GM18499 (cell line): ENCODE results near the gene STUB1.
"Not testable (repeated sequence)": the region's sequence is repeated elsewhere in the genome, so short reads cannot be mapped to it uniquely, and the experiment has no call there.

Source experiments
- ATAC-seq: cut with Tn5 transposase; IDR thresholded peaks from one replicate; pipeline ENCODE4 v1.9.1; 2021; ENCODE audit warnings: moderate number of reproducible peaks; ENCODE audit not compliant: insufficient read depth, unreplicated experiment

Gene STUB1

GRCh38 chr16:677316-678190, 2.7 kb upstream of the STUB1 start:
- no peak for ATAC-seq

GRCh38 chr16:678209-678857, 1.9 kb upstream of the STUB1 start:
- ATAC-seq = no peak

GRCh38 chr16:678858-679813, 1.1 kb upstream of the STUB1 start:
- no peak for ATAC-seq

GRCh38 chr16:680625-680945, 375 bp downstream of the STUB1 start:
- no peak for ATAC-seq

GRCh38 chr16:680967-681745, 946 bp downstream of the STUB1 start:
- ATAC-seq = no peak

- no peak for ATAC-seq
Measured at GRCh38 chr16:681746-682427, 1.7 kb downstream of the STUB1 start.

- no peak for ATAC-seq
Measured at GRCh38 chr16:682493-683395, 2.5 kb downstream of the STUB1 start.

- no peak for ATAC-seq
Measured at GRCh38 chr16:683396-684070, 3.3 kb downstream of the STUB1 start.

- ATAC-seq = peak; percentile 59
Measured at GRCh38 chr16:684071-684794, 4.0 kb downstream of the STUB1 start, which contains the start of gene JMJD8. Gene JMJD8 (minus strand): TSS chr16:684334. CDS start chr16:684319, 15 bp downstream.

GRCh38 chr16:684961-685696, 4.9 kb downstream of the STUB1 start:
- no peak for ATAC-seq

- no peak for ATAC-seq
Measured at GRCh38 chr16:685967-686366, 5.8 kb downstream of the STUB1 start.

- ATAC-seq = no peak
Measured at GRCh38 chr16:686459-687260, 6.5 kb downstream of the STUB1 start.

GRCh38 chr16:687499-687898, 7.3 kb downstream of the STUB1 start:
- no peak for ATAC-seq

GRCh38 chr16:689175-689897, 9.1 kb downstream of the STUB1 start:
- no peak for ATAC-seq

- not testable (repeated sequence) for ATAC-seq
Measured at GRCh38 chr16:691242-691641, 11.0 kb downstream of the STUB1 start.
